Left kidney (tissue), 8 donors: ENCODE results near the gene CSTPP1. TPM values are rescaled to one million over a fixed set of nuclear protein-coding genes. Genes with fewer than 3 reads are reported as not detected.
A peak's percentile ranks its signal among the peaks of the same experiment; 100 is the strongest.

Source experiments
- DNase-seq: peaks from one replicate; pipeline ENCODE4 v3.0.0-alpha.2; 2013
- long read RNA-seq, 8 donors: transcript quantifications; one replicate each; lab custom pipeline, GENCODE V29; 2026
- polyA plus RNA-seq: library from polyadenylated mRNA; unstranded; fragments of 120-200 nt; gene quantifications from one replicate; pipeline ENCODE4 v1.2.1, GENCODE V29; 2013; ENCODE audit not compliant: insufficient read length

CSTPP1 gene
- 62.6 TPM for polyA plus RNA-seq
- long read RNA-seq, donor 1, transcript C11orf49-223 (1 exons, 2,141 nt) = major isoform, 19 of 115 reads
- long read RNA-seq, donor 1, transcript C11orf49-201 (9 exons, 1,645 nt) = minor isoform, 15 of 115 reads
- long read RNA-seq, donor 1, partial matches to known transcripts = 75 of 115 reads
- long read RNA-seq, donor 1, other reads (novel, unspliced or antisense) = 0 of 115 reads
- long read RNA-seq, donor 2, transcript C11orf49-201 (9 exons, 1,645 nt) = minor isoform, 9 of 62 reads
- long read RNA-seq, donor 2, transcript C11orf49-204 (8 exons, 1,916 nt) = minor isoform, 6 of 62 reads
- long read RNA-seq, donor 2, transcript C11orf49-223 (1 exons, 2,141 nt) = major isoform, 14 of 62 reads
- long read RNA-seq, donor 2, partial matches to known transcripts = 10 of 62 reads
- long read RNA-seq, donor 2, other reads (novel, unspliced or antisense) = 19 of 62 reads
- long read RNA-seq, donor 3, transcript C11orf49-201 (9 exons, 1,645 nt) = major isoform, 11 of 40 reads
- long read RNA-seq, donor 3, transcript C11orf49-223 (1 exons, 2,141 nt) = minor isoform, 9 of 40 reads
- long read RNA-seq, donor 3, partial matches to known transcripts = 10 of 40 reads
- long read RNA-seq, donor 3, other reads (novel, unspliced or antisense) = 6 of 40 reads
- long read RNA-seq, donor 4, partial matches to known transcripts = 0 of 2 reads
- long read RNA-seq, donor 4, other reads (novel, unspliced or antisense) = 0 of 2 reads
- long read RNA-seq, donor 5, transcript C11orf49-201 (9 exons, 1,645 nt) = major isoform, 24 of 188 reads
- long read RNA-seq, donor 5, transcript C11orf49-204 (8 exons, 1,916 nt) = minor isoform, 5 of 188 reads
- long read RNA-seq, donor 5, transcript C11orf49-223 (1 exons, 2,141 nt) = minor isoform, 14 of 188 reads
- long read RNA-seq, donor 5, partial matches to known transcripts = 111 of 188 reads
- long read RNA-seq, donor 5, other reads (novel, unspliced or antisense) = 21 of 188 reads
- long read RNA-seq, donor 6, transcript C11orf49-201 (9 exons, 1,645 nt) = minor isoform, 9 of 37 reads
- long read RNA-seq, donor 6, transcript C11orf49-204 (8 exons, 1,916 nt) = minor isoform, 6 of 37 reads
- long read RNA-seq, donor 6, transcript C11orf49-223 (1 exons, 2,141 nt) = major isoform, 17 of 37 reads
- long read RNA-seq, donor 6, partial matches to known transcripts = 0 of 37 reads
- long read RNA-seq, donor 6, other reads (novel, unspliced or antisense) = 0 of 37 reads
- long read RNA-seq, donor 7, transcript C11orf49-201 (9 exons, 1,645 nt) = major isoform, 19 of 90 reads
- long read RNA-seq, donor 7, transcript C11orf49-204 (8 exons, 1,916 nt) = minor isoform, 6 of 90 reads
- long read RNA-seq, donor 7, transcript C11orf49-223 (1 exons, 2,141 nt) = minor isoform, 16 of 90 reads
- long read RNA-seq, donor 7, transcript C11orf49-207 (8 exons, 1,527 nt) = minor isoform, 6 of 90 reads
- long read RNA-seq, donor 7, partial matches to known transcripts = 26 of 90 reads
- long read RNA-seq, donor 7, other reads (novel, unspliced or antisense) = 14 of 90 reads
- long read RNA-seq, donor 8, transcript C11orf49-204 (8 exons, 1,916 nt) = major isoform, 5 of 54 reads
- long read RNA-seq, donor 8, partial matches to known transcripts = 26 of 54 reads
- long read RNA-seq, donor 8, other reads (novel, unspliced or antisense) = 11 of 54 reads

GRCh38 chr11:46936138-46937110 is at the start of gene CSTPP1:
CSTPP1 (plus strand) TSS chr11:46936761; CDS start chr11:46936806, 45 bp downstream.
- DNase-seq = peak; percentile 94

GRCh38 chr11:46888636-46889035 is 47.9 kb upstream of the CSTPP1 start:
- no peak for DNase-seq

- DNase-seq = no peak
Measured at GRCh38 chr11:46889251-46889650, 47.3 kb upstream of the CSTPP1 start.

- DNase-seq = peak; percentile 74
Measured at GRCh38 chr11:46889689-46890475, 46.7 kb upstream of the CSTPP1 start.

GRCh38 chr11:46890665-46891064 is 45.9 kb upstream of the CSTPP1 start:
- no peak for DNase-seq

GRCh38 chr11:46892109-46892508 is 44.5 kb upstream of the CSTPP1 start:
- no peak for DNase-seq

- DNase-seq = no peak
Measured at GRCh38 chr11:46892838-46893237, 43.7 kb upstream of the CSTPP1 start.

- no peak for DNase-seq
Measured at GRCh38 chr11:46894506-46894905, 42.1 kb upstream of the CSTPP1 start.

- no peak for DNase-seq
Measured at GRCh38 chr11:46894961-46895360, 41.6 kb upstream of the CSTPP1 start.

GRCh38 chr11:46895821-46896220 is 40.7 kb upstream of the CSTPP1 start:
- DNase-seq = no peak

GRCh38 chr11:46896719-46897406 is 39.7 kb upstream of the CSTPP1 start:
- no peak for DNase-seq

GRCh38 chr11:46898396-46899095 is 38.0 kb upstream of the CSTPP1 start:
- DNase-seq = no peak

GRCh38 chr11:46899501-46900025 is 37.0 kb upstream of the CSTPP1 start:
- DNase-seq = no peak

- no peak for DNase-seq
Measured at GRCh38 chr11:46900091-46900746, 36.3 kb upstream of the CSTPP1 start.

- DNase-seq = no peak
Measured at GRCh38 chr11:46901156-46901555, 35.4 kb upstream of the CSTPP1 start.

GRCh38 chr11:46902694-46903093 is 33.9 kb upstream of the CSTPP1 start:
- no peak for DNase-seq

GRCh38 chr11:46903846-46904245 is 32.7 kb upstream of the CSTPP1 start:
- DNase-seq = no peak
